HepG2 (cell line): ENCODE results near the gene MYL12B. TPM values are rescaled to one million over a fixed set of nuclear protein-coding genes. Genes with fewer than 3 reads are reported as not detected.

Experiments used
- ATAC-seq: fragments of 200-7000 bp; cut with Tn5 transposase; 3 replicates; pipeline ENCODE4 v1.9.1; 2020; ENCODE audit warnings: mild to moderate bottlenecking, moderate library complexity
- Bru-seq: library from RNA; stranded (reverse); fragments of 400-500 nt; gene quantifications from one replicate; lab custom pipeline; 2021; lab: Mats Ljungman, UMichigan
- BruChase-seq, 2 experiments: library from RNA; stranded (reverse); fragments of 400-500 nt; gene quantifications; one replicate each; lab custom pipeline; 2021; lab: Mats Ljungman, UMichigan
- BruUV-seq: library from RNA; stranded (reverse); fragments of 400-500 nt; replicated peaks from 2 replicates; lab custom pipeline; 2021; lab: Mats Ljungman, UMichigan
- CTCF ChIA-PET: fragments of 300-600 bp; formaldehyde crosslinking; extraction: SDS; loops from one replicate; lab custom pipeline; 2021; ENCODE audit warnings: low total read pairs, inconsistent platforms, low intra/inter-chr PET ratio; lab: Yijun Ruan, JAX
- POLR2A ChIA-PET: fragments of 350-600 bp; sonication (Branson Sonifier 250); formaldehyde crosslinking; loops from one replicate; lab custom pipeline; 2020; ENCODE audit warnings: antibody characterized with exemption, inconsistent platforms; lab: Yijun Ruan, JAX
- DNase-seq: peaks from one replicate; pipeline ENCODE4 v3.0.0-alpha.2; 2015; ENCODE audit warnings: low spot score
- FAIRE-seq: peaks from 3 replicates; lab custom pipeline; 2011; peaks lifted over from hg19 to GRCh38; lab: Jason Lieb, UNC
- H2AFZ ChIP-seq: one replicate; pipeline ENCODE4 v1.6.1; 2011; ENCODE audit warnings: low read length, inconsistent platforms
- H3K27ac ChIP-seq: fragments of 300-600 bp; 3 replicates; pipeline ENCODE4 v1.8.0; 2011; ENCODE audit warnings: mixed run types, mild to moderate bottlenecking, mixed read lengths, low read length, inconsistent platforms; ENCODE audit not compliant: insufficient read depth; ENCODE audit errors: extremely low read length
- H3K27me3 ChIP-seq, 2 experiments: fragments of 200-600 bp in 1 of 2; 2 replicates in 1 of 2; 3 replicates in 1 of 2; pipeline versions ENCODE4 v1.6.0 to v1.8.0; 2011; ENCODE audit warnings: low read length in 2 of 2, mild to moderate bottlenecking in 2 of 2, moderate library complexity in 2 of 2, inconsistent platforms in 1 of 2; ENCODE audit not compliant: insufficient read depth in 2 of 2, control insufficient read depth in 1 of 2
- H3K36me3 ChIP-seq, 2 experiments: fragments of 200-600 bp in 1 of 2; replicated peaks in 1 of 2; 2 replicates in 1 of 2; 3 replicates in 1 of 2; pipeline versions ENCODE4 v1.5.1 to v1.8.0; 2011; ENCODE audit warnings: low read length in 2 of 2, inconsistent platforms in 1 of 2; ENCODE audit not compliant: insufficient read depth in 2 of 2, control insufficient read depth in 1 of 2
- H3K4me1 ChIP-seq: 2 replicates; pipeline ENCODE4 v1.5.1; 2012; ENCODE audit warnings: low read length, inconsistent platforms; ENCODE audit not compliant: insufficient read depth
- H3K4me2 ChIP-seq: 2 replicates; pipeline ENCODE4 v1.6.0; 2011; ENCODE audit warnings: low read depth, low read length, inconsistent platforms
- H3K4me3 ChIP-seq, 3 experiments: fragments of 200-600 bp in 1 of 3; sonication (generic), shearing (Covaris generic) in 1 of 3; replicated peaks in 1 of 3; 2 replicates each; pipeline ENCODE4 v1.5.1; 2011 to 2016; ENCODE audit warnings: low read length in 3 of 3, inconsistent platforms in 2 of 3, low read depth in 2 of 3, mild to moderate bottlenecking in 2 of 3, control low read depth in 1 of 3, mixed read lengths in 1 of 3; ENCODE audit not compliant: insufficient read depth in 1 of 3
- H3K79me2 ChIP-seq: one replicate; pipeline ENCODE4 v1.6.1; 2011; ENCODE audit warnings: low read length, inconsistent platforms; ENCODE audit not compliant: insufficient read depth
- H3K9ac ChIP-seq: 2 replicates; pipeline ENCODE4 v1.6.0; 2011; ENCODE audit warnings: mild to moderate bottlenecking, low read depth, low read length, inconsistent platforms; ENCODE audit not compliant: insufficient read depth
- H3K9me3 ChIP-seq: 2 replicates; pipeline ENCODE4 v1.5.1; 2012; ENCODE audit warnings: mild to moderate bottlenecking, low read length
- H4K20me1 ChIP-seq: 2 replicates; pipeline ENCODE4 v1.6.0; 2011; ENCODE audit warnings: inconsistent platforms, mild to moderate bottlenecking, low read length, moderate library complexity; ENCODE audit not compliant: insufficient read depth
- MAFF ChIP-seq: IDR thresholded peaks from 2 replicates; pipeline ENCODE4 v1.6.1; 2011; ENCODE audit warnings: low read depth, low read length, improper control_type of control experiment
- POGZ ChIP-seq: sonication (generic); formaldehyde crosslinking; IDR thresholded peaks from 2 replicates; pipeline ENCODE4 v1.4.0; 2020; ENCODE audit warnings: mild to moderate bottlenecking, missing genetic modification reagents
- SNRNP70 ChIP-seq: fragments of 200-400 bp; formaldehyde crosslinking; IDR thresholded peaks from 2 replicates; pipeline ENCODE4 v1.6.1; 2017; ENCODE audit warnings: mild to moderate bottlenecking, low read depth, low read length, moderate library complexity
- THAP11 ChIP-seq: IDR thresholded peaks from 2 replicates; pipeline ENCODE4 v1.6.1; 2016; ENCODE audit warnings: missing biosample characterization, missing genetic modification reagents
- ZEB1 ChIP-seq: IDR thresholded peaks from 2 replicates; pipeline ENCODE4 v1.6.1; 2012; ENCODE audit warnings: mild to moderate bottlenecking, low read depth, inconsistent platforms; ENCODE audit not compliant: insufficient replicate concordance
- WGBS: methylation state at CpG from one replicate; pipeline ENCODE4 v1.1.6; 2017; ENCODE audit warnings: low lambda C conversion rate; 5-methylcytosine and 5-hydroxymethylcytosine counted together
- in situ Hi-C: cut with HindIII; loops from 2 replicates; pipeline ENCODE4 v1.10.0; 2017; ENCODE audit warnings: low pct_unique_long_range_greater_than_20kb; ENCODE audit not compliant: extremely low pct_ligation_motif_present
- intact Hi-C: fragments of 100-400 bp; cut with micrococcal nuclease; formaldehyde crosslinking; loops from one replicate; pipeline ENCODE4 v1.10.0; 2022; ENCODE audit not compliant: unreplicated experiment
- long read RNA-seq, 2 experiments: library from RNA in 1 of 2; library from polyadenylated mRNA in 1 of 2; stranded (forward) in 1 of 2; unstranded in 1 of 2; transcript quantifications; one replicate each; pipeline ENCODE4 v2.0.0, GENCODE V29; 2019 to 2022
- polyA minus RNA-seq, 3 experiments: library from RNA; depleted of rRNA, polyadenylated mRNA; stranded (reverse); fragments of >200 nt; gene quantifications; 2 replicates each; pipeline ENCODE4 v1.2.3, GENCODE V29; 2011; ENCODE audit warnings: low replicate concordance in 1 of 3
- polyA plus RNA-seq, 8 experiments: library from polyadenylated mRNA; depleted of rRNA in 3 of 8; stranded (reverse) in 7 of 8; unstranded in 1 of 8; fragments of >200 nt; fragmentation: Illumina TruSeq in 4 of 8; extraction: Trizol in 4 of 8; gene quantifications; 2 replicates each; pipeline versions ENCODE4 v1.2.1 to v1.2.3, GENCODE V29; 2011 to 2016; ENCODE audit warnings: low read depth in 4 of 8, missing spikeins in 1 of 8, mixed read lengths in 1 of 8; ENCODE audit not compliant: insufficient read depth in 1 of 8
- total RNA-seq, 5 experiments: library from RNA; depleted of rRNA; stranded (reverse); fragments of >200 nt; fragmentation: Illumina TruSeq; extraction: Trizol; gene quantifications; 2 replicates each; pipeline ENCODE4 v1.2.3, GENCODE V29; 2016; ENCODE audit warnings: low read depth in 1 of 5
- TF ChIP-seq, protein P1 (sequence below): sonication (generic); formaldehyde crosslinking; IDR thresholded peaks from 2 replicates; pipeline ENCODE4 v1.5.0; 2020; ENCODE audit warnings: missing genetic modification reagents, mild to moderate bottlenecking, borderline replicate concordance
- TF ChIP-seq, protein P2 (sequence below): IDR thresholded peaks from 2 replicates; pipeline ENCODE4 v1.6.1; 2016; ENCODE audit warnings: low read depth, borderline replicate concordance
- TF ChIP-seq, protein P3 (sequence below): sonication (generic); formaldehyde crosslinking; IDR thresholded peaks from 2 replicates; pipeline ENCODE4 v1.4.0; 2020; ENCODE audit warnings: mild to moderate bottlenecking, missing genetic modification reagents
- TF ChIP-seq, protein P4 (sequence below): sonication (generic); formaldehyde crosslinking; IDR thresholded peaks from 2 replicates; pipeline ENCODE4 v1.5.1; 2020; ENCODE audit warnings: mild to moderate bottlenecking, missing genetic modification reagents, moderate library complexity

Gene MYL12B
- 340 and 475 TPM in 2 replicates for total RNA-seq (2016; rRNA removed; fragmentation: Illumina TruSeq; extraction: Trizol)
- total RNA-seq (2016; cell fraction: cytosol; rRNA removed; fragmentation: Illumina TruSeq; extraction: Trizol; ENCODE audit: low read depth), result 118 and 121 TPM in 2 replicates
- 344 and 488 TPM in 2 replicates for total RNA-seq (2016; cell fraction: insoluble cytoplasmic fraction; rRNA removed; fragmentation: Illumina TruSeq; extraction: Trizol)
- total RNA-seq (2016; cell fraction: membrane; rRNA removed; fragmentation: Illumina TruSeq; extraction: Trizol), result 130 and 135 TPM in 2 replicates
- total RNA-seq (2016; cell fraction: nucleus; rRNA removed; fragmentation: Illumina TruSeq; extraction: Trizol), result 113 and 117 TPM in 2 replicates
- 238 and 265 TPM in 2 replicates for polyA plus RNA-seq (2011; rRNA removed)
- 202 and 250 TPM in 2 replicates for polyA plus RNA-seq (2011; cell fraction: cytosol; rRNA removed)
- polyA plus RNA-seq (2011; cell fraction: nucleus; rRNA removed), result 45.6 and 55.4 TPM in 2 replicates
- 212 and 213 TPM in 2 replicates for polyA plus RNA-seq (2012)
- polyA plus RNA-seq (2016; cell fraction: cytosol; fragmentation: Illumina TruSeq; extraction: Trizol; ENCODE audit: low read depth), result 96.0 and 108 TPM in 2 replicates
- polyA plus RNA-seq (2016; cell fraction: insoluble cytoplasmic fraction; fragmentation: Illumina TruSeq; extraction: Trizol; ENCODE audit: low read depth), result 470 and 496 TPM in 2 replicates
- 102 and 106 TPM in 2 replicates for polyA plus RNA-seq (2016; cell fraction: membrane; fragmentation: Illumina TruSeq; extraction: Trizol; ENCODE audit: low read depth)
- polyA plus RNA-seq (2016; cell fraction: nucleus; fragmentation: Illumina TruSeq; extraction: Trizol; ENCODE audit: insufficient read depth, low read depth), result 168 and 175 TPM in 2 replicates
- polyA minus RNA-seq (2011; rRNA and poly(A)+ RNA removed; ENCODE audit: low replicate concordance), result 114 and 173 TPM in 2 replicates
- 94.2 and 95.6 TPM in 2 replicates for polyA minus RNA-seq (2011; cell fraction: cytosol; rRNA and poly(A)+ RNA removed)
- 30.6 and 55.3 TPM in 2 replicates for polyA minus RNA-seq (2011; cell fraction: nucleus; rRNA and poly(A)+ RNA removed)
- percentile 94 among the genes with signal in this experiment for Bru-seq, nascent RNA
- BruChase-seq, experiment 1, labeled RNA remaining after a 6-hour chase, result percentile 95 among the genes with signal in this experiment
- percentile 91 among the genes with signal in this experiment for BruChase-seq, experiment 2, labeled RNA remaining after a 2-hour chase
- long read RNA-seq, experiment 1, transcript MYL12B-201 (4 exons, 1,210 nt), result major isoform, 293 of 317 reads
- long read RNA-seq, experiment 1, partial matches to known transcripts, result 21 of 317 reads
- long read RNA-seq, experiment 1, other reads (novel, unspliced or antisense), result 1 of 317 reads
- long read RNA-seq, experiment 2, transcript MYL12B-201 (4 exons, 1,210 nt), result major isoform, 395 of 469 reads
- long read RNA-seq, experiment 2, partial matches to known transcripts, result 65 of 469 reads
- long read RNA-seq, experiment 2, other reads (novel, unspliced or antisense), result 6 of 469 reads

DNA sequence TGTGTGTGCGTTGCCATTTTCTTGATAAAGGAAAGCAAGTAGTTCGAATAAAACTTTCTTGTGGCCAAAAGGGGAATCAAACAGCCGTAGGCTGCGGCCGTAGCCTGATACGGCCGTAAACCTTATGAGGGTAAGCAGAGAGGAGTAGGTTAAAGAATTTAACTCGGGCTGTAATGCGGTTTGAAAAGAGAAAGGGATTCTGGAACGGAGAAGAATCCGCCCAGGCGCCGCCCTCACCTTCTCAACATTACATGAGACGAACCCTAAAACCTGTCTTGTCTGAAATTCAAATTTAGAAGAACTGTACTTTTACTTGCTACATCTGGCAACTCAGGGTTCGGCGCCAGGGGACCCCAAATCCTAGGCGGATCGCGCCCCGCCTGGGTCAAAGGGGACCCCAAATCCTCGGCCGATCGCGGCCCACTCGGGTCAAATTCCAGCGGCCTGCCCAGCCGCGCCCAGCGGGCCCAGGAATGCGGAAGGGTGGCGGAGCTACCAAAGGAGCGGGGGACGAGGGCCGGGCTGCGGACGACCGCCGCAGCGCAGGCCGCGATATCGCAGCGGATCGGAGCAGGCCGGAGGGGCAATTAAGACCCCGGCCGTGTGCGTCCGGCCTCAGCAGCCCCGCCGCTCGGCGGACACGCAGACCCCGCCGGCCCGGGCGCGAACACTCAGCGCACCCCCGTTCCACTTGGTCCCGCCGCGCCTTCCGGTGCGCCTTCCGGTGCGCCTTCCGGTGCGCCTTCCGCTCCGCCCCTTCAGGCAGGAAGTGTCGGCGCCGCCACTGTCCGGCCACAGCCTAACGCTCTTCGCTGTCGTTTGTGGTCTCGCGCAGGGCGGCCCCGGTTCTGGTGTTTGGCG, at the start of gene MYL12B:
Gene MYL12B (plus strand): TSS at position 761 of the 861 bp plus-strand sequence. CDS start 10,766 bp downstream, outside the sequence.
- H3K79me2 ChIP-seq, result peaks cover 51% of the 10 kb centered on the region
- in situ Hi-C loops (no loop called here), intact Hi-C loops (loop anchor here (2.0 to 5.0 kb wide), 2 partner anchors 15 to 196 kb away; partner anchors contain the start of gene MYL12A)
- H3K4me3 ChIP-seq, result peak within 1 kb of the TSS; percentile 90 to 96 (median 94)
- H2AFZ ChIP-seq, result no peak within 1 kb of the TSS
- POLR2A ChIA-PET, result interaction anchor here (0.6 to 1.7 kb wide), 6 partner anchors 10 to 403 kb away, joined by 3 to 18 read pairs (median 4); partner anchors contain the start of gene MYL12A
- H3K27me3 ChIP-seq, result no peaks in the 10 kb centered on the region; a peak in 2 of 5 replicates
- peaks cover 64% of the 10 kb centered on the region for H3K4me1 ChIP-seq
- WGBS, result under 1% methylated on average over 14 of the region's 84 CpGs
- peaks cover 38% of the 10 kb centered on the region for H4K20me1 ChIP-seq
- TSS peak; percentile 91 for BruUV-seq
- H3K36me3 ChIP-seq, result no peaks in the 10 kb centered on the region
- H3K9ac ChIP-seq, result peak within 1 kb of the TSS; percentile 99
- CTCF ChIA-PET, result no interaction called here
- DNase-seq, result peak; percentile 72
- H3K9me3 ChIP-seq, result no peaks in the 10 kb centered on the region
- FAIRE-seq, result no peak
- H3K27ac ChIP-seq, result peak within 1 kb of the TSS; percentile 96
- H3K4me2 ChIP-seq, result peak within 1 kb of the TSS; percentile 91
- peak; percentile 92 for ATAC-seq
- TF ChIP-seq THAP11, result peak; percentile 86
- no peak for TF ChIP-seq MAFF
- TF ChIP-seq, protein P1, sequence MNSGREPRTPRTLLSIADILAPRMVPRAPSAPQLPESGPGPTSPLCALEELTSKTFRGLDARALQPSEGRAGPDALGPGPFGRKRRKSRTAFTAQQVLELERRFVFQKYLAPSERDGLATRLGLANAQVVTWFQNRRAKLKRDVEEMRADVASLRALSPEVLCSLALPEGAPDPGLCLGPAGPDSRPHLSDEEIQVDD (CRISPR knock-in tag), result peak; percentile 33; the same call in 1 of the 2 replicates
- TF ChIP-seq, protein P2, sequence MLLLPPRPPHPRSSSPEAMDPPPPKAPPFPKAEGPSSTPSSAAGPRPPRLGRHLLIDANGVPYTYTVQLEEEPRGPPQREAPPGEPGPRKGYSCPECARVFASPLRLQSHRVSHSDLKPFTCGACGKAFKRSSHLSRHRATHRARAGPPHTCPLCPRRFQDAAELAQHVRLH, result no peak
- peak; percentile 66 for TF ChIP-seq ZEB1
- TF ChIP-seq, protein P3, sequence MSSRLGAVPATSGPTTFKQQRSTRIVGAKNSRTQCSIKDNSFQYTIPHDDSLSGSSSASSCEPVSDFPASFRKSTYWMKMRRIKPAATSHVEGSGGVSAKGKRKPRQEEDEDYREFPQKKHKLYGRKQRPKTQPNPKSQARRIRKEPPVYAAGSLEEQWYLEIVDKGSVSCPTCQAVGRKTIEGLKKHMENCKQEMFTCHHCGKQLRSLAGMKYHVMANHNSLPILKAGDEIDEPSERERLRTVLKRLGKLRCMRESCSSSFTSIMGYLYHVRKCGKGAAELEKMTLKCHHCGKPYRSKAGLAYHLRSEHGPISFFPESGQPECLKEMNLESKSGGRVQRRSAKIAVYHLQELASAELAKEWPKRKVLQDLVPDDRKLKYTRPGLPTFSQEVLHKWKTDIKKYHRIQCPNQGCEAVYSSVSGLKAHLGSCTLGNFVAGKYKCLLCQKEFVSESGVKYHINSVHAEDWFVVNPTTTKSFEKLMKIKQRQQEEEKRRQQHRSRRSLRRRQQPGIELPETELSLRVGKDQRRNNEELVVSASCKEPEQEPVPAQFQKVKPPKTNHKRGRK (CRISPR knock-in tag), result no peak
- TF ChIP-seq, protein P4, sequence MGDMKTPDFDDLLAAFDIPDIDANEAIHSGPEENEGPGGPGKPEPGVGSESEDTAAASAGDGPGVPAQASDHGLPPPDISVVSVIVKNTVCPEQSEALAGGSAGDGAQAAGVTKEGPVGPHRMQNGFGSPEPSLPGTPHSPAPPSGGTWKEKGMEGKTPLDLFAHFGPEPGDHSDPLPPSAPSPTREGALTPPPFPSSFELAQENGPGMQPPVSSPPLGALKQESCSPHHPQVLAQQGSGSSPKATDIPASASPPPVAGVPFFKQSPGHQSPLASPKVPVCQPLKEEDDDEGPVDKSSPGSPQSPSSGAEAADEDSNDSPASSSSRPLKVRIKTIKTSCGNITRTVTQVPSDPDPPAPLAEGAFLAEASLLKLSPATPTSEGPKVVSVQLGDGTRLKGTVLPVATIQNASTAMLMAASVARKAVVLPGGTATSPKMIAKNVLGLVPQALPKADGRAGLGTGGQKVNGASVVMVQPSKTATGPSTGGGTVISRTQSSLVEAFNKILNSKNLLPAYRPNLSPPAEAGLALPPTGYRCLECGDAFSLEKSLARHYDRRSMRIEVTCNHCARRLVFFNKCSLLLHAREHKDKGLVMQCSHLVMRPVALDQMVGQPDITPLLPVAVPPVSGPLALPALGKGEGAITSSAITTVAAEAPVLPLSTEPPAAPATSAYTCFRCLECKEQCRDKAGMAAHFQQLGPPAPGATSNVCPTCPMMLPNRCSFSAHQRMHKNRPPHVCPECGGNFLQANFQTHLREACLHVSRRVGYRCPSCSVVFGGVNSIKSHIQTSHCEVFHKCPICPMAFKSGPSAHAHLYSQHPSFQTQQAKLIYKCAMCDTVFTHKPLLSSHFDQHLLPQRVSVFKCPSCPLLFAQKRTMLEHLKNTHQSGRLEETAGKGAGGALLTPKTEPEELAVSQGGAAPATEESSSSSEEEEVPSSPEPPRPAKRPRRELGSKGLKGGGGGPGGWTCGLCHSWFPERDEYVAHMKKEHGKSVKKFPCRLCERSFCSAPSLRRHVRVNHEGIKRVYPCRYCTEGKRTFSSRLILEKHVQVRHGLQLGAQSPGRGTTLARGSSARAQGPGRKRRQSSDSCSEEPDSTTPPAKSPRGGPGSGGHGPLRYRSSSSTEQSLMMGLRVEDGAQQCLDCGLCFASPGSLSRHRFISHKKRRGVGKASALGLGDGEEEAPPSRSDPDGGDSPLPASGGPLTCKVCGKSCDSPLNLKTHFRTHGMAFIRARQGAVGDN, result peak; percentile 84
- no peak for TF ChIP-seq SNRNP70
- TF ChIP-seq POGZ (CRISPR knock-in tag), result peak; percentile 41; the same call in 1 of the 2 replicates
